ENCODE measurements around the gene ST6GALNAC5. TPM values are rescaled to one million over a fixed set of nuclear protein-coding genes. Genes with fewer than 3 reads are reported as not detected.

Gene ST6GALNAC5
- total RNA-seq, 2 donors from 2014 or later, result 9.1 to 9.4 TPM

DNA sequence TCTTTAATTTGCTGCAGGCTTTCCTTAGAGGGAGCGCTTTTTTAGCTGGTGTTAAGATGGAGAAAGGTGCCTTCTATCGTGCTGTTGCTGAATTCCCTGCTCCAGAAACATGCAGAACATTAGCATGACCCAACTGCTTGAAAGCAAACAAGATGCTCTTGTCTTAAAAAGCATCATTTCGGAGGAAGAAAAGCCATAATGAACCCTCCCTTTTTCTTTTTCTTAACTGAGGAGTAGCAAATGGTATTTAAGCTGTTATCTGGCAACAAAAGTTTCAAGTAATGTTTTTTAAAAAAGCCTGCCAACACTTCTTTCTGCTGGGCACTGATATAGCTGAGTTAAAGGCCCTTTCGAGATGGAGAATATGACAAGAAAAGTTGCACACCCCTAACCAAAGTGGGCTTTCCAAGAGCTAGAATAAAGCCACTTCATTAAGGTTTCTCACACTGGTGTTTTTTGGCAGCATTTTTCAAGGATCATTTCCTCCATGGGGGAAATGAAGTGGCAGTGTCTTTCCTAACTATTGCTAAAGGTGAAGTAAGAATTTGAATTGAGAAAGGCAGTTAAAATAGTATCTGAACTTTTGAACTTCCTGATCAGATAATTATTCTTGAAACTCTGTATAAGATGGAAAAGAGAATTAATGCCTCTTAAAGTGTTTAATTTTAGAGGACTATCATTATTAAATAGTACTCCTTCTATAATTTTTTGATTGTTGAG, 38.8 kb downstream of the ST6GALNAC5 start:
- H3K4me3 ChIP-seq (ENCODE audit: low read length), result no peak overlapping the region
- DNase-seq, result no peak
- no peaks in the 10 kb centered on the region for H3K27me3 Mint-ChIP-seq (ENCODE audit: insufficient read depth)
- no peaks in the 10 kb centered on the region for H3K36me3 ChIP-seq (ENCODE audit: control insufficient read depth, insufficient read depth, low read length)
- no peak overlapping the region for H3K9ac ChIP-seq (ENCODE audit: extremely low read depth, low read length, poor library complexity, severe bottlenecking)
- H3K27ac ChIP-seq (ENCODE audit: low read depth, low read length), result no peak overlapping the region
- WGBS, 2 experiments (ENCODE audit: insufficient coverage in 1 of 2, insufficient read length in 1 of 2), result 97 to 98% methylated on average over 3 to 4 of the region's 4 CpGs
- H3K9me3 ChIP-seq (ENCODE audit: control insufficient read depth, low read length), result peaks cover 19% of the 10 kb centered on the region
- TF ChIP-seq, protein P1, sequence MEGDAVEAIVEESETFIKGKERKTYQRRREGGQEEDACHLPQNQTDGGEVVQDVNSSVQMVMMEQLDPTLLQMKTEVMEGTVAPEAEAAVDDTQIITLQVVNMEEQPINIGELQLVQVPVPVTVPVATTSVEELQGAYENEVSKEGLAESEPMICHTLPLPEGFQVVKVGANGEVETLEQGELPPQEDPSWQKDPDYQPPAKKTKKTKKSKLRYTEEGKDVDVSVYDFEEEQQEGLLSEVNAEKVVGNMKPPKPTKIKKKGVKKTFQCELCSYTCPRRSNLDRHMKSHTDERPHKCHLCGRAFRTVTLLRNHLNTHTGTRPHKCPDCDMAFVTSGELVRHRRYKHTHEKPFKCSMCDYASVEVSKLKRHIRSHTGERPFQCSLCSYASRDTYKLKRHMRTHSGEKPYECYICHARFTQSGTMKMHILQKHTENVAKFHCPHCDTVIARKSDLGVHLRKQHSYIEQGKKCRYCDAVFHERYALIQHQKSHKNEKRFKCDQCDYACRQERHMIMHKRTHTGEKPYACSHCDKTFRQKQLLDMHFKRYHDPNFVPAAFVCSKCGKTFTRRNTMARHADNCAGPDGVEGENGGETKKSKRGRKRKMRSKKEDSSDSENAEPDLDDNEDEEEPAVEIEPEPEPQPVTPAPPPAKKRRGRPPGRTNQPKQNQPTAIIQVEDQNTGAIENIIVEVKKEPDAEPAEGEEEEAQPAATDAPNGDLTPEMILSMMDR (conservative IDR thresholded peaks at IDR 0.05), result no peak
- no peaks in the 10 kb centered on the region for H3K27me3 ChIP-seq (ENCODE audit: control insufficient read depth, insufficient read depth, low read length, poor library complexity, severe bottlenecking)
- H3K4me1 ChIP-seq (ENCODE audit: control insufficient read depth, insufficient read depth, low read length), result no peaks in the 10 kb centered on the region
- H3K4me3 Mint-ChIP-seq, result no peak overlapping the region
- peaks cover 2% of the 10 kb centered on the region for H3K36me3 Mint-ChIP-seq (ENCODE audit: low read depth)
- H3K4me1 Mint-ChIP-seq, result peaks cover 6% of the 10 kb centered on the region
- peaks cover 11% of the 10 kb centered on the region for H3K9me3 Mint-ChIP-seq
- H3K27ac Mint-ChIP-seq, result no peak overlapping the region

DNA sequence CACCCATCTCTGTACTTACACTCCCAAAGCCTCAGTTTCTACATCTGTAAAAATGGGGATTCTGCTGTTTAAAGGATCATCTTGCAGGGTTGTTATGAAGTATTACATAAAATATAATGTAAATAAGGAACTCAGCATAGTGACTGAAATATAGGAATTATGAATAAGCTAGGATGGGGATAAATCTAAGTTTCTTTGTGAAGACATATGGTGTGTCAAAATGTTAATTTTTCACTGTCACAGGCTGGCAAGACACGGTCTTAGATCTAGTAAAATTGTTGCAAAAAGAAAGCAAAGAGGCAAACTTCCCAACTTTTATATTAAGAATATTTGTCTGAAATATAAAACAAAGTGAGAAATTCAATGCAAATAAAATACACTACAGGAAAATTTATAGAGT, 42.0 kb downstream of the ST6GALNAC5 start:
- TF ChIP-seq, protein P1 (conservative IDR thresholded peaks at IDR 0.05), result no peak
- H3K27ac ChIP-seq (ENCODE audit: low read depth, low read length), result no peak overlapping the region
- no peak for DNase-seq
- 100% methylated on average over 1 of the region's 1 CpG; no CpG with 5 or more reads in 1 of the 2 experiments for WGBS, 2 experiments (ENCODE audit: insufficient coverage in 1 of 2, insufficient read length in 1 of 2)
- Mint-ChIP-seq H3K4me1 (peaks cover 11% of the 10 kb centered on the region), H3K27ac (no peak overlapping the region), H3K36me3 (ENCODE audit: low read depth) (peaks cover 2% of the 10 kb centered on the region), H3K4me3 (no peak overlapping the region), H3K27me3 (ENCODE audit: insufficient read depth) (no peaks in the 10 kb centered on the region), H3K9me3 (peaks cover 16% of the 10 kb centered on the region)
- H3K9ac ChIP-seq (ENCODE audit: extremely low read depth, low read length, poor library complexity, severe bottlenecking), result no peak overlapping the region
- no peaks in the 10 kb centered on the region for H3K4me1 ChIP-seq (ENCODE audit: control insufficient read depth, insufficient read depth, low read length)
- H3K27me3 ChIP-seq (ENCODE audit: control insufficient read depth, insufficient read depth, low read length, poor library complexity, severe bottlenecking), result no peaks in the 10 kb centered on the region
- no peaks in the 10 kb centered on the region for H3K36me3 ChIP-seq (ENCODE audit: control insufficient read depth, insufficient read depth, low read length)
- peaks cover 12% of the 10 kb centered on the region for H3K9me3 ChIP-seq (ENCODE audit: control insufficient read depth, low read length)
- H3K4me3 ChIP-seq (ENCODE audit: low read length), result no peak overlapping the region

DNA sequence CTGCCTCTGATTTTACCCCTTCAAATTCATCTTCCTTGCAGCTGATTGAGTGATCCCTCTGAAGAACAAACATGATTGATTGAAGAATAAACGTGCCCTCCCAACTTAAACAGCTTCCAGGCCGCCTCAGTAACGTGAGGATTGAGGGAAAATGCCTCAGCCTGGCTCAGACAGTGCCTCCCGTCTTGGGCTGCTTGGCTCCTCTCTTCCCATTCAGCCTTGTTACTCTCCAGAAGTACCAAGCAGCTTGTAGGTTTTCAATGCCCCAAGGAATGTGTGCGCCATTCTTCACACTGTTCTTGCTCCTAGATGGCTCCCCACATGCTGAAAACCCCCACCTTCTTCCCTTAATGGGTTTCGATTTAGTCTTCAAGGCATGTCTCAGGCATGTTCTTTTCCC, 51.8 kb downstream of the ST6GALNAC5 start:
- TF ChIP-seq, protein P1 (conservative IDR thresholded peaks at IDR 0.05), result no peak
- Mint-ChIP-seq H3K4me1 (peaks cover 31% of the 10 kb centered on the region), H3K27me3 (ENCODE audit: insufficient read depth) (no peaks in the 10 kb centered on the region), H3K36me3 (ENCODE audit: low read depth) (no peaks in the 10 kb centered on the region), H3K9me3 (no peaks in the 10 kb centered on the region), H3K4me3 (no peak overlapping the region), H3K27ac (peak overlapping the region; percentile 67)
- Histone ChIP-seq H3K4me3 (ENCODE audit: low read length) (no peak overlapping the region), H3K36me3 (ENCODE audit: control insufficient read depth, insufficient read depth, low read length) (no peaks in the 10 kb centered on the region), H3K4me1 (ENCODE audit: control insufficient read depth, insufficient read depth, low read length) (peaks cover 5% of the 10 kb centered on the region), H3K9me3 (ENCODE audit: control insufficient read depth, low read length) (no peaks in the 10 kb centered on the region), H3K27ac (ENCODE audit: low read depth, low read length) (peak overlapping the region; percentile 36), H3K9ac (ENCODE audit: extremely low read depth, low read length, poor library complexity, severe bottlenecking) (no peak overlapping the region), H3K27me3 (ENCODE audit: control insufficient read depth, insufficient read depth, low read length, poor library complexity, severe bottlenecking) (no peaks in the 10 kb centered on the region)
- WGBS, 2 experiments (ENCODE audit: insufficient coverage in 1 of 2, insufficient read length in 1 of 2), result 70 to 83% methylated on average over 5 to 6 of the region's 6 CpGs
- peak; percentile 57 for DNase-seq
